NCI-H128 (cell line): ENCODE data around the gene MAD2L2.
A peak's percentile ranks its signal among the peaks of the same experiment; 100 is the strongest.

Experiments
- DNase-seq: peaks from one replicate; lab custom pipeline; 2025; ENCODE audit not compliant: unreplicated experiment; lab: John Stamatoyannopoulos, UW

The MAD2L2 gene

DNA sequence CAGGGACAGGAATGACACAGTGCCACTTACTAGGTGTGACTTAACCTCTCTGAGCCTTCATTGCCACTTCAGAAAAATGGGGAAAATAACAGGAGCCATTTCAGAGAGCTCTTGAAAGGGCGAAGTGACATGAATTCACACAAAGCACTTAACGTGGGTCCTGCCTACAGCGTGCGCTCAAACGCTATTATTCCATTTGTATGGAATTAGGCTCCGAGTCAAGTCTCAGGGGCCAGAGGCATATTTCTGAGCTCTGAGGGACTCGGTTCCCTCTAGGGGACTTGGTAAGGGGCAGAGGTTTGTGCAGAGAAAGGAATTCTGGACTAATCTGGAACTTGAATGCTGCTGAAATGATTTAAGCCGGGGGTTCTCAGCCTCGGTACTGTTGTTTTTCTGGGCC lies 24.6 kb upstream of the MAD2L2 start:
- DNase-seq, result no peak

DNA sequence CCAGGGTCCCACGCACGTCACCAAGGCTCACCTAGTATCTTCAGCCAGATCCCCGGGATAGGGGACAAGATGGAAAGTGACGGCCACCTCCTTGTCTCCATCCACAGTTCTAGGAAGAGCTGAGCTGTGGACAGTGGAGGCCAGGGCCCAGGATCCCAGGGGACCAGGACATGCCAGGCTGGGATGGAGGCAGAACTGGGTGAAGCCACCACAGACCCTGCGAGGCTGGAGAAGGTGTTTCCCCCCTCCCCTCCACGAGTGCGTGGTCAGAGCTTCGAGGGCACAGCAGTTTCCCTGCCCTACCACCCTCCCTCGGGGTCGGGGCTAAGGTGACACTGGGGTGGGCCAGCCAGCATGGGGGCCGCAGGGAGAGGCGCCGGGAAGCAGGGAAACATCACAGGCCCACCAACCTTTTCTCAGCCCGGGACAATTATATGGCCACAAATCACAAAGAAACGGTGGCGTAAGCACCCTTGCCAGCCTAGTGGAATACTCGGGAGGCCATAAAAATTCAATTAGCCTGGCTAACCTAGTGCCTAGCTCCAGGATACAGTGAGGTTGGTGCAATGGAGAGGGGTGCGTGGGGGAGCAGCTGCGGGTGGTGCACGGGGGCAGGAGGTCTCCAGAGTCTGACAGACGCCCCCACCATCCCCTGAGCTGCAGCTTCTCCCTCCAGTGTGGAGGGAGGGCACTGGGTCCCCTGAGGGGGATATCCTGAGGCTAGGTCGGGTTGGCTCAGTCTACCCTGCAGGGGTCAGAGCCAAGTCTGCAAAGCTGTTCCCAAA lies 23.9 kb upstream of the MAD2L2 start:
- no peak for DNase-seq

DNA sequence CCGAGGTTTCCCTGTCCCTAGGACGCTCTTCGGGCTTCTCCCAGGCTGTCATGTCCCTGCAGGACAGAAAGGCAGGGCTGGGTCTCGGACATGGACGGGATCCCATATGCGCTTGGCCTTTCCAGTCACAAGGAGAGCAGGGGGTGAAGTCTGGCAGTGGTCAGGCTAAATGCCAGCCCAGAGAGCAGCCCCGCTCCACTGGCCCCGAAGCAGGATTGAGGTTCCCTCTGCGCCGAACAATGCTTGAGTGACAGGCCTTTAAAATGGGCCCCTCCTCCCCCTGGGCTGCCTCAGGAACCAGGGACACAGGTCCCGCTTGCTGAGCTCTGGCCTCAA lies 23.2 kb upstream of the MAD2L2 start:
- DNase-seq, result no peak

DNA sequence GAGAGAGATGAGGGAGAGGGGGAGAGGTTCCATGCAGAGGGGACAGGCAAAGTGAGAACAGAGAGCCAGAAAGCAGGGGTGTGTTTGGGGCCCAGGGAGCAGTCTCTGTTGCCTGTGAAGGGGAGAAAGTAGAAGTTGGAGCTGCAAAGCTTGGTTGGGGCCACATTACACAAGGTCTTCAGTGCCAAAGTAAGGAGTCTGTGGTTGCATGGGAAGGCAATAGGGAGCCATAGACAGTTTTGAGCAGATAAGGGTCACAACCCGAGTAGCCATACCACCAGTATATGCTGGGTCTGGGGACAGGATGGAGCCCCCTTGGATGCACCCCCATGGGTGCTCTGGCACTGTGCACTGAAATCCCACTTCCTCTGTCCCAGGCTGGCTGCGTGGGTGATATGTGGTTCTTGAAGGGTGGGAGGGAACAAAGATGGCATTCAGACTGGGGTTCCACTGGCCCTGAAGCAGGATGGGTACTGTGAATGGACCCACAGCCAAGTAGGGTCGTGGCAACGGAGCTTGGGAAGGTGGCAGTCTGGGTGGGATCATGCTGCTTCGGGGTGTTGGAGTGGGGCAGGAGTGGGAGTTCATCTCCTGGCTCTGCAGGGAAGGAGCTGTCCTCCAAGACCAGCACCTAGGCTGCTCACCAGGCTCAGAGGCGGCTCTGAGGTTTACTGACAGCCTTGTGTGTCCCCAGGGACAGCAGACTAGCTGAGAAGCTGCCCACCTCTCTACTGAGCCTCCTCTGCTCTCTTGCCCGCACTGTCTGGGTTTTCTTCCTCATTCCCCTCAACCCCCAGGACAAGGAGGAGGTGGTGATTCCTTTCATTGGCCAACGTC lies 22.6 kb upstream of the MAD2L2 start:
- DNase-seq, result no peak

DNA sequence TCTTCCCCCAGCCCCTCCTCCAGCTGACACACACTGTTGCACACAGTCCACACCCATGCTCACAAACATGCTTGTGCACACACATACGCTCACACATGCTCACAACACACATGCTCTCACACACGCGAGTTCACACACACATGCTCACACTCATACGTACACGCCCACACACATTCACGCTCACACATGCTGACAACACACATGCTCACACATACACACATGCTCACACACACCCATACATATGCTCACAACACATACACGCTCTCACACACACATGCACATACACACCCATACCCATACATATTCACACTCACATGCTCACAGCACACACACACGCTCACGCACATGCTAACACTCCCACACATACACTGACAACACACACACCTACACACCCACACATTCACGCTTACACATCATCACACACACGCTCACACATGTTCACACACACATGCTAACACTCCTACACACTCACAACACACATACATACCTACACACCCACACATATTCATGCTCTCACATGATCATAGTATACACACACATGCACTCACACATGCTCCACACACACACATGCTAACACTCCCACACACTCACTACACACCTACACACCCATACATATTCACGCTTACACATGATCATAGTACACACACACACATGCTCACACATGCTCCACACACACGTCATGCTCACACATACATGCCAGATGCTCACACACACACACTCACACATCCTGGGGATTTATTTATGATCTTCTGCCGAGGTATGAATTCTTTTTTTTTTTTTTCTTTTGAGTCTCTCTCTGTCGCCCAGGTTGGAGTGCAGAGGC lies 21.2 kb upstream of the MAD2L2 start:
- no peak for DNase-seq

DNA sequence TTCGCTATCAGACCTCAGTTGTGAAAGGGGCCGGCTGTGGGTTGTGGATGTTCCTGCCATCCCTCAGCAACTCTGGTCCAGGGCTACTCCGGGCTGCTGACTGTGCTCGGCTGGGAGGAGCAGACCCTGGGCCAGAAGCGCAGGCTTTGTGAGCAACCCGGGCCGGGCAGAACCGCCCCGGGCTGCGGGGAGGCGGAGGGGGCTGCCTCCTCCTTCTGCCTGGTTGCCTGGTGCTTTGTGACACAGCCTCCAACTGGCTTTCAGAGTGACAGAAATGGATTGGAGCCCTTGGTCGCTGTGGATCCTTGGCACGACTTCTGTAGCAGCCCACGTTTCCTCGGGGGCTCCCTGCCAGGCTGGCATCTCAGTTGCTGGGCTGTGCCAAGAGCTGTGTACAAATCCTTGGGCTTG lies 20.6 kb upstream of the MAD2L2 start:
- DNase-seq, result no peak

DNA sequence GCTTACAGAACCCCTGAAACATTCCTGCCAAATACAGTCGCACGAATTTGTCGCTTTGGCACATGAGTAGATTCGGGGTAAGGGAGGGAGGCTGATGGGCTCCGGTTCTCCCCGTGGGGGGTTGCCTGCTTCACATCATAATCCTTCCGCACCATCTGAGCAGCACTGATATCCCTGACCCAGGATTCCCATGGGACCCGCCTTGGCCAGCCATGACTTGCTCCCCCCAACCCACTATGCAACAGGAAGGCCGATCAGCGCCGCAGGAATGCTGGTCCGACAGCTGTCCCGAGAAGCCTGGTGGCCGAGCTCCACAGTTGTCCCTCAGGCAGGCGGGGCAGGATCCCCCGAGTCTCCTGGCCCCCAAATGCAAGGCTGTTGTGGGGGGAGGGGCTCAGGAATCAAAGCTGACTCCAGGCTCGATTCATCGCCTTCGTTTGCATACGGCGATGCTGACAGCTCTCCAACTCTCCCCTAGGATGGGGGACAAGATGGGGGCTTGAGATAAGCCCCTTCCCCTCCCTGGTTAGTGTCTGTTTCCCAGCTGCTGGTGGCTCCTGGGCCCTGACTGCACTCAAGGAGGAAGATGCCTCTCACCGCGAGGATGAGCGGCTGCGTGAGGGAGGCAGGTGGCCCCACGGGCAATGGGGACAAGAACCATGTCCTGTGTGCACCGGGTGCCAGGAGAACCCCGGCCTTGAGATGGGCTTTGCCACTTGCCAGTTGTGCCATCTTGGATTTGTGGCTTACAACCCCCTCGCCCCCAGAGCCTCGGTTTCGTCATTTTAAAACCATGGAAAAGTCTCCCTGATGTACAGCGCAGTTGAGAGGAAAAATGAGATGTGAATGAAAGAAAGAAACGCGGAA lies 19.9 kb upstream of the MAD2L2 start:
- no peak for DNase-seq

DNA sequence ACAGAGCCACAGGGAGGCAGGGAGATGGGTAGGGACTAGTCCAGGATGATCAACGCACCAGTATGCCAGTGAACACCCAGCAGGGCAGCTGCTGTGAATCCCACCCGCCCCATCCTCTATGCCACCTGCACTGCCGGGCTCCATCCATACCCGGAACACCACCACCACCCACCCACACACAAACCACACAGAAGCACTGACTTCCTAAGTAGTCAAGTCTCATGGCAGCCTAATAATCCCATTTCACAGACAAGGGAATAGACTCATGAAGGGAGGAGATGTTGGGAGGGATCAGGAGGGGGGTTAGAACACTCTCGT lies 16.9 kb upstream of the MAD2L2 start:
- no peak for DNase-seq

DNA sequence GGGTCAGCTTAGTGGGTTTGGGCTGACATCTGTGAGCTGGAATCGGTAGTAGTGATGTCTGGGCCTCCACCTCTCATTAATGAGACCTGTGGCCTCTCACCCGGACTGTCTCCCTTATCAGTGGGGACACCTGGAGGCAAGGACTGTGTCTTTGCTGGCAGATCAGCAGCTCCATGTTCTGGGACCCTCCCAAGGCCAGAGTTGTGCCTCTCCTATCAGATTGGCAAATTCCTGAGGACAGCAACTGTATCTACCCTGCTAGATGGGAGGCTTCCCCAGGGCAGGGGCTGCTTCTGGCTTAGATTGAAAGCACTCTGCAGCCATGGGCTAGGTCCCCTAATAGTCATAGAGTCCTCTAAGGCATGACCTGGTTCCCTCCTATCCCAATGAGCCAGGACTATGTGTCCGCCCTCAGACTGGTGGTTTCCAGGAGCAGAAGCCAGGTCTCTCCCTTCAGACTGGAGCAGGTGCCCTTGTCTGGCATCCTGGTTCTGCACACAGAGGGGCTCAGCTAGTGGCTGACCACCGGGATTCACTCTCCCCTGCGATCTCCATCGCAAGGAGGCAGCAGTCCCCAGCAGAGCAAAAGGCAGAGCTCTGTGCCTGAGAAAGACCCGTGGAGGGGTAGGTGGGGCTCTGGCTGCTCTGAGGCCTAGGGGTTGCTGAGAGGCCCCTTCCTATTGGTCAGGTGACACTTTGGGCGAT lies 16.4 kb upstream of the MAD2L2 start:
- no peak for DNase-seq

DNA sequence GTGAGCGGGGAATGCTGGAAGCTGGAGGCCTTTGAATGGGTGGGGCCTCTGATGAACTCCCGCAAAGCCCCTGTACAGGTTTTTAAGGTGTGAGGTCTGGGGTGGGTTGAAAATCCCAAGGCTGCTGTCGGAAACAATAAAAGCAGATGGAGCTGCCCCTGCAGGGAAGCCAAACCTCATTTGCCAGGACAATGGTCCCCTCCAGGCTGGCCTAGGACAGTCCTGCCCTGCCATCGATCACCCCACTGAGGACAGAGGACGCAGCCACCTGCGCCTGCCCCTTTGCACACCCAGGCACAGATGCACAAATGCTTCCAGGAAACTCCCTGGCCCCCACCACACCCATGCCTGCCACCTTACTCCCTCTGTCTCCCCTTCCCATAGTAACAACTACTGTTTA lies 14.9 kb upstream of the MAD2L2 start:
- no peak for DNase-seq

DNA sequence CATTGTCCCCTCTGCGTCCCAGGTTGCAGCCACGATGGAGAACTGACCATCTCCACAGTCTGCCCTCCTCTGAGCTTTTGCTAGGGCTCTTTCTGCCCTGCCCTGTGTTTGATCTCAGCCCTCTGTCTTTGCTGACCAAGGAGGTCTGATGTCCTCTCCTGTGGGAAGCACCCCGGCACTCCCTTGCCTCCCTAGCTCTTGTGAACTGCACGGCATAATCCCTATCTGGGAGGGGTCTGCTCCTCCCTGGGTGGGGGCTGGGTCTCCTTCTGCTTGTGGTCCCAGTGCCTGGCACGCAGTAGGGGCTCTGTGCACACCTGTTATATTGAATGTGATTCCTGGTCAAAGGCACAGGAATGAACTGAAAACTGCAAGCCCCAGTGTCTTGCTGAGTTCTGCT lies 13.0 kb upstream of the MAD2L2 start:
- no peak for DNase-seq

DNA sequence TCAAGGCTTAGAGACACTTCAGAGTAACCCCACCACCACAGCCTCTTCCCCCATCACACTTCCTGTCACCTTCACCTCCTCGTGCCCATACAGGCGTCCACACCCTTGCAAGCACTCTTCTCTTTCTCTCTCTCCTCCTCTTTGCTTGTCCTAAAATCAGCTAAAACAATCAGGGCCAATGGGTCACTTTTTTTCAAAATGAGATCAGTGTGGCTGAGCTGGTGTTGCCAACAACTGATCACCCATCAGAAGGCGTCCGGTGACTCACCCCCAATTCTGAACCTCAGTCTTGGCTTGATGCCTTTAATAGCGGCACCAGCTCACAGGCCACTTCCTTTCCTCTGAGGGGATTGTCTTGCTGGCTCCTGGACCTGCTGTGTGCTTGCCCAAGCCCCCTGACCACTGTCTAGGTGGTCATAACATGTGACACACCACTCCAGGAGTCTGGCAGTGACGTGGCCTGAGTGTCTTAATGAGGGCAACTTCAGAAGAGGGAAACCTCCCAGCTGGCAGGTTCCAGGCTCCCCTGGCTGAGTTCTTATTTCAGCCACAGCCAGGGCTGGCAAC lies 12.2 kb upstream of the MAD2L2 start:
- DNase-seq, result no peak

DNA sequence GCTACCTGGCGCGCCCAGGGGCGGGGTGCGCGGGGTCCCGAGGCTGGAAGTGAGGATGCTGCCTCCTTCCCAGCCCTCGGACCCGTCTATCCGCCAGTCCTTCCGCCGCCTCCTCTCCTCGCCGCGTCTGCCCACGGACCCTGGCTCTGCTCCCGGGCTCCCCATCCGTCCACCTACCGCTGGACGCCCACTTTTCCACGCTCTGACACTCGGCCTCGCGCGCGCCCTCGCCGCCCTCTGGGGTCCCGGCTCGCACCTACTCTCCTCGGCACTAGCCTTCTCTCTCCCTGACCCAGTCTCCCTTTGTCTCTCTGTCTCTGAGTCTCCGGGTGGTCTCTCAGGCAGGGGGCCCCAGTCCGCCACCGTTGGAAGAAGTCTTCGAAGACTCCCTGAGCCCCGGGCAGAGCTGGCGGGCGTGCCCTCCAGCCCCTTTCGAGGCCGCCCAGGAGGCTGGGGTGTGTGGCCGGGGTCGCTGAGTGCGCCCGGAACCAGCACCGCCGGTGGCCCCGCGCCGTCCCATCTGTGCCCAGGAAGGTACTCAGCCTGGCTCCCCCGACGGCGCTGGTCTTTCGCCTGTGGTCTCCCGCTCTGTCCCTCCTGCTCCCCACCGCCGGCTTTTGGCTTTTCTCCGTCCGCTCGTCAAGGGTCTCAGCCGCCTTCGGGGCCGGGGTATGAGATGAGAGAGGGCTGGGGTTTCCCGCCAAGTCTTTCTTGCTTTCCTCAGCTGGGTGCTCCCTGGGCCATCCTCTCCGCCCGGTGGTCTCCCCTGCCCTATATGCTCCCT lies 11.2 kb upstream of the MAD2L2 start:
- no peak for DNase-seq

DNA sequence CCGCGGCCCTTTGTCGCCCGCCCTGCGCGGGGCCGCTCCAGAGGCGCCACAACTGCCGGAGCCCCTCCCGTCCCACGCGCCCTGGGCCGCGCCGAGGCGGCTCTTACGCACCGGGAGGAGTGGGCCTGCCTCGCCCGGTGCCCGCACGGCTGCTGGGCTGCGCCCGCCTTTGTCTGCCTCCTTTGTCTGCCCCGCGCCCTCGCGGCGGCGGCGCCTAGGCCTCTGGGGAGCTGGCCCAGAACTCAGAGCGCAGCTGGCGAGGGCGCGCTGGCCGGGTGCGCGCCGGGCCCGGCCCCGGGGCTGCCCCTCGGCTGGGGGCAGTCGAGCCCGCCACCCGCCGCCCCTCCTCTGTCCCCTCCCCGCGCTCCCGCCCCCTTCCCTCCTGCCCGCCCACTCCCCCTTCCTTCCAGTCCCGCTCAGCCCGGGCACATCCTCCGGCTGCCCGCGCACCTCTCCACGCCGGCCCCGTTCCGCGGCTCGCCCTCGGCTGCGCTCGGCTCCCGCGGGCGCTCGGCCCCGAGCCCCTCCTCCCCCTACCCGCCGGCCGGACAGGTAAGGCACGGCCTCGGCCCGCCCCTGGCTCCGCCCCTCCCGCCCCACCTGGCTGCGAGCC lies 10.5 kb upstream of the MAD2L2 start, which contains the start of gene DRAXIN:
Gene DRAXIN (plus strand): TSS at position 409 of the 613 bp plus-strand sequence. CDS start 14,549 bp downstream, outside the sequence.
- DNase-seq, result peak; percentile 74

DNA sequence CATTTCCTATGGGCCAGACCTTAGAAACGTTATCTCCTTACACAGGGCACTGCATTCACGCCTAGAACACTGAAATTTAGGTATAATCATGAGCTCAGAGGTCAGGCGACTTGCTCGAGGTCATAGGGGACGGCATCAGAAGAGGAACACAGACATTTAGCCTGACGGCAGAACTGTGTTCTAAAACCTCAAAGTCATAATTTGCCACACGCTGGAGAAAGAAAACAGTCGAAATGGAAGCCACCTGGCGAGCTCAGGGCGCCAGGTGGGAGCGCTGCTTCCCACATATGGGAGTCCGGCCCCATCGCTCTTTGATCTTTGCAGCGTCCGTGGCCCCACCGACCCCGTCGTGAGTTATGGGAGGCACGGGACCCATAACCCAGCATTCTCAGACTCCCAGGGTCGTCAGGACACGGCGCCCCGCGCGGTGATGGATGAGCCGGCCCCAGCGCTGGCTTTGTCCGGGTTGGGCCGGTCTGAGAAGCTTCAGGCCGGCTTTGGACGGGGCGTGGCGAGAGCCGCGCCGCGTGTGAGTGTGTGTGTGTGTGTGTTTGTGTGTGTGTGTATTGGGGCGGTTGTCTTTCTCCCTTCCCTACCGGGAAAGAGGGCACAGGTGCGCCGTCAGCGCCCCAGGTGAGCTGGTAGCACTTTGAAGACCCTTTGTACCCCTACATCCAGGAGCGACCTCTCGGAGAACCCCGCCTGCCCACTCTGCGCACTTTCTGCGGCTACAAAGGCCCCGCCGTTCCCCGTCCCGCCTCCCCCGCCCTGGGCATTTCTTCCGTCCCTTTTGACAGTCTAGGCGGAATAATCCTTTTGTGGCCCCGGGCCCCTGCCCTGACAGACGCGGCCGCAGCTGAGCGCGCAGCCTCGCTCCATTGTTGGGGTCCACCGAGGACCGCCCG lies 9.7 kb upstream of the MAD2L2 start:
- peak; percentile 32 for DNase-seq

DNA sequence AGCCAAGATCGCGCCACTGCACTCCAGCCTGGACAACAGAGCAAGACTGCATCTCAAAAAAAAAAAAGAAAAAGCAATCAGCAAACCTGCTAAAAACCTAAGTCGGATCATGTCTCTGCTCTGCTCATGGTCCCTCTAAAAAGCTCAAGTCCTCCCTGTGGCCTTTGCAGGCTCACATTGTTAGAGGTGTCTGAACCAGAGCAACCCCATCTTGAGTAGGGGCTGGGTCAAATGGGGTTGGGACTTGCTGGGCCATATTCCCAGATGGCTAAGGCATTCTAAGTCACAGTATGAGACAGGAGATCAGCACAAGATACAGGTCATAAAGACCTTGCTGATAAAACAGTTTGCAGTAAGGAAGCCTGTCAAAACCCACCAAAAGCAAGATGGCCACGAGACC lies 7.6 kb upstream of the MAD2L2 start:
- DNase-seq, result no peak

DNA sequence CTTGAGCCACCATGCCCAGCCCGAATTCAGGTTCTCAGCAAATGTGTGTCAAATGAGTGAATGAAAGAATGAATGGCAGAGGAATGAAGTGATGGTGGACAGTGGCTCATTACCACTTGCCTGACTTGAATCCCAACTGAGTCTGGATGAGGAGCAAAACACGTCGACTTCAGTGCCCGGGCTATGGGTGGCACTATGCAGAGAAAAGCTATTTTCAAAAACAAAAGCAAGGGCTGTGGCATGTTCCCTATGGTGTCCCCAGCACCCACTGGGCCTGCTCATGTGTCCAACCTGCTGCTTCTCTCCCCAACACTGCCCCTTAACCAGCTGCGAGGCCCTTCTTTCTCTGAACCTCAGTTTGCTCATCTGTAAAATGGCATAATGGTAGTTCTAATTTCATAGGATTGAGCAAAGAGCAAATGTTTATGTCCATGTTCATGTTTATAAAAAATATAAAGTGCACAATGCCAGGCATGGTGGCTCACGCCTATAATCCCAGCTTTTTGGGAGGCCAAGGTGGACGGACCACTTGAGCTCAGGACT lies 4.3 kb upstream of the MAD2L2 start:
- DNase-seq, result no peak
